HL-60 (cell line): Measurements from ENCODE around the gene TNP2.

ENCODE experiments used
- DNase-seq, 2 experiments: peaks; one replicate each; pipeline ENCODE4 v3.0.0-alpha.2; 2010 to 2020; ENCODE audit warnings: low read depth in 1 of 2, low spot score in 1 of 2
- H3K27ac ChIP-seq: fragments of 250-450 bp; sonication (Bioruptor Pico); replicated peaks from 2 replicates; pipeline ENCODE4 v1.5.1; 2020; ENCODE audit warnings: mild to moderate bottlenecking, moderate library complexity
- H3K27me3 ChIP-seq: fragments of 250-450 bp; sonication (Bioruptor Pico); 2 replicates; pipeline ENCODE4 v1.5.1; 2021; ENCODE audit warnings: mild to moderate bottlenecking, moderate library complexity; ENCODE audit not compliant: insufficient read depth, poor library complexity, severe bottlenecking
- H3K4me3 ChIP-seq: replicated peaks from 2 replicates; pipeline ENCODE4 v1.5.1; 2011; ENCODE audit warnings: mild to moderate bottlenecking, control low read depth, low read length; ENCODE audit not compliant: insufficient read depth
- CTCF ChIP-seq: IDR thresholded peaks from one replicate; pipeline ENCODE4 v1.5.1; 2011; ENCODE audit warnings: low read length, control low read depth, inconsistent platforms; ENCODE audit not compliant: insufficient read depth
- GABPA ChIP-seq: IDR thresholded peaks from 2 replicates; pipeline ENCODE4 v1.6.1; 2012; ENCODE audit warnings: low read depth
- POLR2AphosphoS5 ChIP-seq: IDR thresholded peaks from 2 replicates; pipeline ENCODE4 v1.6.1; 2012; ENCODE audit warnings: low read depth
- REST ChIP-seq: IDR thresholded peaks from 2 replicates; pipeline ENCODE4 v1.6.1; 2012; ENCODE audit warnings: low read depth; ENCODE audit not compliant: insufficient replicate concordance
- SPI1 ChIP-seq: IDR thresholded peaks from 2 replicates; pipeline ENCODE4 v1.6.1; 2012; ENCODE audit warnings: low read depth, mild to moderate bottlenecking, borderline replicate concordance

The TNP2 gene

GRCh38 chr16:11272921-11273720 is 4.0 kb upstream of the TNP2 start, which contains the start of gene PRM3:
Gene PRM3, minus strand, starts transcription at chr16:11273629. Its CDS starts 34 bp downstream, at chr16:11273595.
- no peaks in the 10 kb centered on the region for H3K27me3 ChIP-seq
- no peak within 1 kb of the TSS for H3K4me3 ChIP-seq
- H3K27ac ChIP-seq = no peak within 1 kb of the TSS
- DNase-seq = no peak
- TF ChIP-seq REST (no peak), GABPA (no peak), POLR2AphosphoS5 (no peak)

- Histone ChIP-seq H3K4me3 (no peak overlapping the region), H3K27me3 (no peaks in the 10 kb centered on the region), H3K27ac (no peak overlapping the region)
- DNase-seq = no peak
- TF ChIP-seq GABPA = no peak
- no peak for TF ChIP-seq SPI1
These were observed 3.4 kb upstream of the TNP2 start for GRCh38 chr16:11272484-11272883.

- TF ChIP-seq GABPA (no peak), CTCF (no peak), REST (no peak), SPI1 (no peak), POLR2AphosphoS5 (no peak)
- no peak overlapping the region for H3K4me3 ChIP-seq
- no peak for DNase-seq
These were observed 2.5 kb upstream of the TNP2 start for GRCh38 chr16:11271610-11272009.

GRCh38 chr16:11270602-11271162 is 1.6 kb upstream of the TNP2 start:
- H3K27ac ChIP-seq = no peak overlapping the region
- no peak for DNase-seq
- no peak overlapping the region for H3K4me3 ChIP-seq
- no peak for TF ChIP-seq CTCF
- no peak for TF ChIP-seq GABPA
- TF ChIP-seq REST = no peak
- TF ChIP-seq POLR2AphosphoS5 = no peak
- TF ChIP-seq SPI1 = no peak
- no peaks in the 10 kb centered on the region for H3K27me3 ChIP-seq

More at GRCh38 chr16:11271610-11272009, 2.5 kb upstream of the TNP2 start:
- H3K27ac ChIP-seq = no peak overlapping the region
- no peaks in the 10 kb centered on the region for H3K27me3 ChIP-seq
